Mucosa of rectum (tissue), 2 donors: ENCODE measurements around the gene ERBIN.

Experiments used
- H3K27ac ChIP-seq, 2 donors: one replicate each; pipeline ENCODE4 v1.7.0; 2013; ENCODE audit warnings: inconsistent platforms in 2 of 2, low read depth in 2 of 2, low read length in 2 of 2
- H3K27me3 ChIP-seq, 2 donors: one replicate each; pipeline ENCODE4 v1.7.0; 2013; ENCODE audit warnings: low read length in 2 of 2; ENCODE audit not compliant: control insufficient read depth in 2 of 2, insufficient read depth in 2 of 2
- H3K36me3 ChIP-seq, 2 donors: one replicate each; pipeline ENCODE4 v1.7.0; 2013; ENCODE audit warnings: low read length in 2 of 2; ENCODE audit not compliant: control insufficient read depth in 2 of 2, insufficient read depth in 2 of 2
- H3K4me1 ChIP-seq, 2 donors: one replicate each; pipeline ENCODE4 v1.7.0; 2013; ENCODE audit warnings: low read length in 2 of 2, mild to moderate bottlenecking in 1 of 2; ENCODE audit not compliant: control insufficient read depth in 2 of 2, insufficient read depth in 2 of 2
- H3K4me3 ChIP-seq, 2 donors: one replicate each; pipeline ENCODE4 v1.7.0; 2013; ENCODE audit warnings: low read length in 2 of 2
- H3K9ac ChIP-seq, 2 donors: one replicate each; pipeline ENCODE4 v1.7.0; 2013; ENCODE audit warnings: low read length in 2 of 2, low read depth in 1 of 2, mild to moderate bottlenecking in 1 of 2
- H3K9me3 ChIP-seq, 2 donors: one replicate each; pipeline ENCODE4 v1.7.0; 2013; ENCODE audit warnings: low read length in 2 of 2; ENCODE audit not compliant: control insufficient read depth in 2 of 2
- donor health status: healthy.
- donor health status: Normal muscosa, but diverticular disease.

The ERBIN gene

GRCh38 chr5:66074901-66075300 is 148.5 kb downstream of the ERBIN start:
- Histone ChIP-seq H3K4me1 (no peaks in the 10 kb centered on the region), H3K36me3 (peaks cover 5 to 8% of the 10 kb centered on the region in 2 donors), H3K4me3 (no peak overlapping the region), H3K27ac (no peak overlapping the region), H3K9ac (no peak overlapping the region), H3K27me3 (no peaks in the 10 kb centered on the region), H3K9me3 (no peaks in the 10 kb centered on the region)

GRCh38 chr5:66080664-66081063 is 154.3 kb downstream of the ERBIN start:
- Histone ChIP-seq H3K27ac (no peak overlapping the region), H3K4me3 (no peak overlapping the region), H3K4me1 (no peaks in the 10 kb centered on the region), H3K36me3 (peaks cover 5 to 9% of the 10 kb centered on the region in 2 donors), H3K9me3 (no peaks in the 10 kb centered on the region), H3K9ac (no peak overlapping the region), H3K27me3 (no peaks in the 10 kb centered on the region)

- no peaks in the 10 kb centered on the region for H3K27me3 ChIP-seq
- H3K9me3 ChIP-seq: peaks cover 2 to 3% of the 10 kb centered on the region in 2 donors
- H3K36me3 ChIP-seq: peaks cover 3 to 11% of the 10 kb centered on the region in 2 donors
- H3K9ac ChIP-seq: no peak overlapping the region
- no peak overlapping the region for H3K27ac ChIP-seq
- H3K4me1 ChIP-seq: no peaks in the 10 kb centered on the region
- H3K4me3 ChIP-seq: no peak overlapping the region
These were observed 163.0 kb downstream of the ERBIN start for GRCh38 chr5:66089384-66089783.

GRCh38 chr5:66100851-66101250 is 174.5 kb downstream of the ERBIN start:
- Histone ChIP-seq H3K27me3 (no peaks in the 10 kb centered on the region), H3K9me3 (peaks cover 2 to 5% of the 10 kb centered on the region in 2 donors), H3K27ac (no peak overlapping the region), H3K4me3 (no peak overlapping the region), H3K9ac (no peak overlapping the region), H3K4me1 (no peaks in the 10 kb centered on the region), H3K36me3 (no peaks in the 10 kb centered on the region)

- Histone ChIP-seq H3K9me3 (no peaks in the 10 kb centered on the region), H3K9ac (no peak overlapping the region), H3K36me3 (no peaks in the 10 kb centered on the region), H3K4me1 (no peaks in the 10 kb centered on the region), H3K27ac (no peak overlapping the region), H3K4me3 (no peak overlapping the region), H3K27me3 (no peaks in the 10 kb centered on the region)
These were observed 186.8 kb downstream of the ERBIN start for GRCh38 chr5:66113160-66113559.

- H3K36me3 ChIP-seq: no peaks in the 10 kb centered on the region
- H3K4me3 ChIP-seq: no peak overlapping the region
- no peak overlapping the region for H3K27ac ChIP-seq
- no peaks in the 10 kb centered on the region for H3K27me3 ChIP-seq
- H3K9ac ChIP-seq: no peak overlapping the region
- no peaks in the 10 kb centered on the region for H3K4me1 ChIP-seq
- H3K9me3 ChIP-seq: no peaks in the 10 kb centered on the region
These were observed 191.9 kb downstream of the ERBIN start for GRCh38 chr5:66118304-66118703.

- H3K9ac ChIP-seq: no peak overlapping the region
- no peaks in the 10 kb centered on the region for H3K27me3 ChIP-seq
- no peaks in the 10 kb centered on the region for H3K9me3 ChIP-seq
- no peaks in the 10 kb centered on the region for H3K4me1 ChIP-seq
- no peak overlapping the region for H3K4me3 ChIP-seq
- no peak overlapping the region for H3K27ac ChIP-seq
- H3K36me3 ChIP-seq: no peaks in the 10 kb centered on the region
These were observed 196.1 kb downstream of the ERBIN start for GRCh38 chr5:66122379-66123034.

GRCh38 chr5:66129144-66129543 is 202.8 kb downstream of the ERBIN start:
- Histone ChIP-seq H3K4me1 (no peaks in the 10 kb centered on the region), H3K27me3 (no peaks in the 10 kb centered on the region), H3K9ac (no peak overlapping the region), H3K4me3 (no peak overlapping the region), H3K27ac (no peak overlapping the region), H3K36me3 (no peaks in the 10 kb centered on the region), H3K9me3 (no peaks in the 10 kb centered on the region)

- Histone ChIP-seq H3K4me1 (no peaks in the 10 kb centered on the region), H3K27ac (no peak overlapping the region), H3K4me3 (no peak overlapping the region), H3K9me3 (no peaks in the 10 kb centered on the region), H3K9ac (no peak overlapping the region), H3K27me3 (no peaks in the 10 kb centered on the region), H3K36me3 (no peaks in the 10 kb centered on the region)
These were observed 204.1 kb downstream of the ERBIN start for GRCh38 chr5:66130493-66130892.
